Measurements from ENCODE around the gene SIL1. TPM values are rescaled to one million over a fixed set of nuclear protein-coding genes. Genes with fewer than 3 reads are reported as not detected.

SIL1 gene
- total and polyA plus RNA-seq, 8 donors = 22.2 to 83.6 (median 33.4) TPM

GRCh38 chr5:138962614-138963370, 235.4 kb downstream of the SIL1 start:
- Histone ChIP-seq H3K27me3 (no peaks in the 10 kb centered on the region), H3K27ac (no peak overlapping the region), H3K4me1 (peaks cover 0 to 28% (median 3%) of the 10 kb centered on the region in 4 donors), H3K36me3 (no peaks in the 10 kb centered on the region), H3K4me3 (no peak overlapping the region), H3K9me3 (no peaks in the 10 kb centered on the region)
- no peak for DNase-seq
- intact Hi-C loops (cut with DNase I; ENCODE audit: low total_unique reads) = no loop called here
- no peak for TF ChIP-seq CTCF (IDR thresholded peaks at IDR 0.05)
- TF ChIP-seq POLR2AphosphoS5 (IDR thresholded peaks at IDR 0.05) = no peak
- no peak for TF ChIP-seq POLR2A (IDR thresholded peaks at IDR 0.05)
- TF ChIP-seq EP300 (IDR thresholded peaks at IDR 0.05) = no peak
- 89 to 95% (median 92%) methylated on average over 4 of the region's 4 CpGs for WGBS, 5 donors

GRCh38 chr5:138961729-138962128, 236.4 kb downstream of the SIL1 start:
- Histone ChIP-seq H3K27ac (no peak overlapping the region), H3K4me1 (peaks cover 0 to 22% (median 0%) of the 10 kb centered on the region in 4 donors), H3K4me3 (no peak overlapping the region), H3K36me3 (no peaks in the 10 kb centered on the region), H3K9me3 (no peaks in the 10 kb centered on the region), H3K27me3 (no peaks in the 10 kb centered on the region)
- 82 to 97% (median 91%) methylated on average over 1 of the region's 1 CpG for WGBS, 5 donors
- intact Hi-C loops (cut with DNase I; ENCODE audit: low total_unique reads) = no loop called here
- no peak for DNase-seq
- TF ChIP-seq POLR2AphosphoS5 (IDR thresholded peaks at IDR 0.05) (no peak), POLR2A (IDR thresholded peaks at IDR 0.05) (no peak), EP300 (IDR thresholded peaks at IDR 0.05) (no peak), CTCF (IDR thresholded peaks at IDR 0.05) (no peak)

- TF ChIP-seq POLR2A (IDR thresholded peaks at IDR 0.05) = no peak
- TF ChIP-seq POLR2AphosphoS5 (IDR thresholded peaks at IDR 0.05) = no peak
- TF ChIP-seq CTCF (IDR thresholded peaks at IDR 0.05) = no peak
- no peak for TF ChIP-seq EP300 (IDR thresholded peaks at IDR 0.05)
- Histone ChIP-seq H3K9me3 (no peaks in the 10 kb centered on the region), H3K4me1 (peaks cover 0 to 22% (median 0%) of the 10 kb centered on the region in 4 donors), H3K27me3 (no peaks in the 10 kb centered on the region), H3K27ac (no peak overlapping the region), H3K36me3 (no peaks in the 10 kb centered on the region), H3K4me3 (no peak overlapping the region)
- intact Hi-C loops (cut with DNase I; ENCODE audit: low total_unique reads) = no loop called here
- 88 to 100% (median 93%) methylated on average over 1 of the region's 1 CpG for WGBS, 5 donors
- no peak for DNase-seq
Measured at GRCh38 chr5:138961221-138961620, 236.9 kb downstream of the SIL1 start.

- no peak overlapping the region for H3K4me3 ChIP-seq
- TF ChIP-seq EP300 (IDR thresholded peaks at IDR 0.05) = no peak
- no peak for TF ChIP-seq POLR2A (IDR thresholded peaks at IDR 0.05)
- no peak for TF ChIP-seq POLR2AphosphoS5 (IDR thresholded peaks at IDR 0.05)
- TF ChIP-seq CTCF (IDR thresholded peaks at IDR 0.05) = no peak
- no peak for DNase-seq
- H3K27me3 ChIP-seq = no peaks in the 10 kb centered on the region
- peaks cover 0 to 29% (median 6%) of the 10 kb centered on the region in 4 donors for H3K4me1 ChIP-seq
- H3K36me3 ChIP-seq = no peaks in the 10 kb centered on the region
- H3K27ac ChIP-seq = no peak overlapping the region
- intact Hi-C loops (cut with DNase I; ENCODE audit: low total_unique reads) = no loop called here
- no peaks in the 10 kb centered on the region for H3K9me3 ChIP-seq
- WGBS, 5 donors = 71 to 80% (median 79%) methylated on average over 5 of the region's 5 CpGs
Measured at GRCh38 chr5:138960145-138960692, 237.9 kb downstream of the SIL1 start.
